ENCODE data around the gene KCNA4.
"Not testable (repeated sequence)": the region's sequence is repeated elsewhere in the genome, so short reads cannot be mapped to it uniquely, and the experiment has no call there.

Gene KCNA4

DNA sequence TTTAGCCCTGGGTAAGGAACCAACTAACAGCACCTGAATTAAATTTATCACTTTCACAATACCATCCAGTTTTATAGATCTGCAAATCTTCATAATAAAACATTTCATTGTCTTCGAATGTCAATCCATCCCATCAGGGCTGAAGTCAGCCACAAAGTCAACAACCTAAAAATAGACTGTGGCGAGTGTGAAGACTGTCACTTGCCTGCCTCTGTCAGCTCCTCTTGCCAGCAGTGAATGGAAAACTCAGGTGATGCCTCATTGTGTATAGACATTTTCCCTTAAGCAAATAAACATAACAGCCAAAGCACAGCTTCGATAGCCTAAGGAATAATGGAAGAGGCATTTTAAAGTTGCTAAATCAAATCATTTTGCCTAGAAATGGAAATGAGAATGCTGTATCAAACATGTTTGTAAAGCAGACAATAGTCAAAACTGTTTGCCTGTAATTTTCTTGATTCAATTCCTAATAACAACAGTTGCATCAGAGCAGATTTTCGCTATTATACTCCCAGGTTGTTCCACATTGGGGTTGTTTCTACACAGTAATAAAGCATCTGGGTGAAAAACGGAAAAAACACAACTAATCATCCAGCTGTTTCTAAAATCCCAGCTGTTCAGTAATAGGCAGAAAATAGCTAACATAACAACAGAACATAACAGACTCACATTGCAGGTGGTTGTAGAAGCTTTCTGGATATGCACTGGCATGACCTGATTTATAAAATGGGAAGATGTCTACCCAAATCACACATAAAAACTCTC is 15.7 kb downstream of the KCNA4 start:
- TF ChIP-seq CTCF (IDR thresholded peaks at IDR 0.05; ENCODE audit: low read depth, low read length, missing control alignments) = no peak
- no peak overlapping the region for H3K4me3 ChIP-seq (ENCODE audit: low read depth, low read length)
- DNase-seq (ENCODE audit: low read depth) = no peak

DNA sequence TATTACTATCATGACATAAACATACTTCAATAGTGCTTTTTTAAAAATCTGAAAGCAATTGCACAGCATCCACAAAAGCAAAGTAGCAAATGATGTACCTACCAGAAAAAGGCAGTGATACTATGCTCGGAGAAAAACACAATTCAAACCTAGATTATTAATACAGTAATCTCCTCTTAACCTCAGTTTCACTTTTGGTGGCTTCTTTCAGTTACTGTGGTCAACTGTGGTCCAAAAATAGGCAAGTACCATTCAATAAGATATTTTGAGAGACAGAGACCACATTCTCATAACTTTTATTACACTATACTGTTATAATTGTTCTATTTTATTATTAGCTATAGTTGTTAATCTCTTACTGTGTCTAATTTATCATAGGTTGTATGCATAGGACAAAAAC is 20.8 kb downstream of the KCNA4 start:
- no peak overlapping the region for H3K4me3 ChIP-seq (ENCODE audit: low read depth, low read length)
- DNase-seq (ENCODE audit: low read depth) = no peak
- no peak for TF ChIP-seq CTCF (IDR thresholded peaks at IDR 0.05; ENCODE audit: low read depth, low read length, missing control alignments)

DNA sequence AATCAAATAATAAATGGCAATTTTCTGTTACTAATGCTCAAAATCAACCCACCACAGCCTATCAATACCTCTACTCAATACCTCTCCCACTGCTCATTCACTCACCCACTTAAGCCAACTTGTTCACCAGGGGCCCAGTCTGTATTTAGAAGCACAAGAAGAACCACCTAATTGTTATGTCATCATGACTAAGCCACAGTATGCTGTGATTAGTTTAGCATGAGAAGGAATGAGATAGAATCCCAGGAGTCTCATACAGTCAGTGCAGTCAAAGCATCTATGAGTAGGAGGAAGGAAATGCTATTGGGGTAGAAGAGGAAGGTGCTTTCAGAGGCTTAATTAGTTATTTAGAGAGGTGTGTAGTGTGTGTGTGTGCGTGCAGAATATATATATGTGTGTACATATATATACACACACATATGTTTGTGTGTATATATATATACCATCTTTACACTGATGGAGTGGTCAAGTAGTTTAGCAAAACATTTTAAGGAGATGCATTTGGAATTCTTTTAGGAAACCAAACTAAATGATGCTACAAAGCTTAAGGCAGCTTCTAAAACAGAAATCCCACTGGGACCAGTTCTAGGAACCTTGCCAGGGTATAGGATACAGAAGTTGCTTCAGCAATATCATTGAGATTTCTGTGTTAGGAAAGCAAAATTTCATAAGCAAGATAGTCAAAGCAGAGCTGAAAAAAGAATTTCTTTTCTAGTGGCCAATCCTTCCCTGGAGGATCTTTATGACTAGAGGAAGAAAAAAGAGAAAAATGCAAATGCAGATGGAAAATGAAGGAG is 27.5 kb downstream of the KCNA4 start:
- no peak overlapping the region for H3K4me3 ChIP-seq (ENCODE audit: low read depth, low read length)
- DNase-seq (ENCODE audit: low read depth) = no peak
- TF ChIP-seq CTCF (IDR thresholded peaks at IDR 0.05; ENCODE audit: low read depth, low read length, missing control alignments) = no peak

DNA sequence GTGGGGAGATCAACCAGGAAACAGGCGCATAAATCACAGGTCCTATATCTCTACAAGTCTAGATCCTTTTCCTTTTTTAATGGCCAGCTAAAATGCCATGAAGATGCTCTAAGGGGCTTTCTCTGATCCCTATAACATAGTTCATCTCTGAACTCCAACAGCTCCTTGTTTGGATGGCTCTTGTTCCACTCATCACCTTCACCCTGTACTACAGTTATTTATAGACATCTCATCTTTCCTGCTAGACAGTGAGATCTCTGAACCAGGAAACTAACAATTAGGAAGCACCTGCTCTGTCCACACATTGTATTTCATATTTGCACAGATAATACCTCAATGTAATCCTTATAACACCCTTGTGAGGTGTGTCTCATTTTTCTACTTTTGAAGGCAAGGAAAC is 31.6 kb downstream of the KCNA4 start:
- no peak for DNase-seq (ENCODE audit: low read depth)
- no peak for TF ChIP-seq CTCF (IDR thresholded peaks at IDR 0.05; ENCODE audit: low read depth, low read length, missing control alignments)

DNA sequence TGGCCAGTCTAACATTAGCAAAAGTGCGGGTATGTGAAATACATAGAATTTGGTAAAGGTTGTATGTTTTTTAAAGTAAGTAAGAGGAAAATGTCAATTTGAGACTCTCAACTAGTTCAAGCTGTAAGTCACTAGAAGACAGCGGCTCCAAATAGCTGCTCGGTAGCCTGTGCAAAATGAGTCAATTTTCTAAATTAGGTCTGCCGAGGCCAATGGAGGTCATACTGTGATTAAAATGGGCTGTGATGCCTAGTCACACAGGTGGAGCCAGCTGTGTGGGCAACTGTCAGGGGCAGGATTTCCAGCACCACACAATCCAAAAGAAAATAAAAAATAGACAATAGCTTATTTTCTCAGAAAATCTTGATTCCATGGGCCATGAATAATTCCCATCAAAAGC is 32.3 kb downstream of the KCNA4 start:
- DNase-seq (ENCODE audit: low read depth) = no peak
- H3K4me3 ChIP-seq (ENCODE audit: low read depth, low read length) = no peak overlapping the region
- no peak for TF ChIP-seq CTCF (IDR thresholded peaks at IDR 0.05; ENCODE audit: low read depth, low read length, missing control alignments)

More for the DNA sequence above, 31.6 kb downstream of the KCNA4 start:
- H3K4me3 ChIP-seq (ENCODE audit: low read depth, low read length) = no peak overlapping the region

DNA sequence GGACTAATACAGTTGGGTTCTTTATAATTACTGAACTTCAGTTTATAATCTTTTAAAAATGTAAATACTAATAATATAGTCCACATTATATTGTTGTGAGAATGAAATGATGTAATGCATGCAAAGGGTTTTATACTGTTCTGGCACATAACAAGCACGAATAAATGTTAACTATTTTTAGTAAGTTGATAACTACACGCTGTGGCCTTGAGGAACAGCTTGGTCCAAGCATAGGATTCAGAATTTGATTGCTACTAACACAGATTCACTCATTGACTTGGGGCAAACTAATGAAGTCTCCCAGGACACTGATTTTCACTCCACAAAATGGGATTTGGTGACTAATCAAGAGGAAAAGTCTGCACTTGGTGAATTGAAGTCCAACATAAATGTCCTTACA is 38.3 kb downstream of the KCNA4 start:
- DNase-seq (ENCODE audit: low read depth) = no peak
- no peak for TF ChIP-seq CTCF (IDR thresholded peaks at IDR 0.05; ENCODE audit: low read depth, low read length, missing control alignments)
- H3K4me3 ChIP-seq (ENCODE audit: low read depth, low read length) = no peak overlapping the region

DNA sequence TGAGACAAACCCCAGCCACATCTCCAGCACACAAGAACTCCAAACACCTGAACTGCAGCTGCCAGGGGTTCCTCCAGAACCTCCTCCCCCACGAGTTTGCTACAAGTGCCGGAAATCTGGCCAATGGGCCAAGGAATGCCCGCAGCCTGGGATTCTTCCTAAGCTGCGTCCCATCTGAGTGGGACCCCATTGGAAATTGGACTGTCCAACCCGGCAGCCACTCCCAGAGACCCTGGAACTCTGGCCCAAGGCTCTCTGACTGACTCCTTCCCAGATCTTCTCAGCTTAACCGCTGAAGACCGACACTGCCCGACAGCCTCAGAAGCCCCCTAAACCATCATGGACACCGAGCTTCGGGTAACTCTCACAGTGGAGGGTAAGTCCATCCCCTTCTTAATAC is 41.2 kb downstream of the KCNA4 start:
- H3K4me3 ChIP-seq (ENCODE audit: low read depth, low read length); DNase-seq (ENCODE audit: low read depth): not testable (repeated sequence)

All from GM12864 (cell line).